ENCODE results near the gene AHNAK2.

Gene AHNAK2

DNA sequence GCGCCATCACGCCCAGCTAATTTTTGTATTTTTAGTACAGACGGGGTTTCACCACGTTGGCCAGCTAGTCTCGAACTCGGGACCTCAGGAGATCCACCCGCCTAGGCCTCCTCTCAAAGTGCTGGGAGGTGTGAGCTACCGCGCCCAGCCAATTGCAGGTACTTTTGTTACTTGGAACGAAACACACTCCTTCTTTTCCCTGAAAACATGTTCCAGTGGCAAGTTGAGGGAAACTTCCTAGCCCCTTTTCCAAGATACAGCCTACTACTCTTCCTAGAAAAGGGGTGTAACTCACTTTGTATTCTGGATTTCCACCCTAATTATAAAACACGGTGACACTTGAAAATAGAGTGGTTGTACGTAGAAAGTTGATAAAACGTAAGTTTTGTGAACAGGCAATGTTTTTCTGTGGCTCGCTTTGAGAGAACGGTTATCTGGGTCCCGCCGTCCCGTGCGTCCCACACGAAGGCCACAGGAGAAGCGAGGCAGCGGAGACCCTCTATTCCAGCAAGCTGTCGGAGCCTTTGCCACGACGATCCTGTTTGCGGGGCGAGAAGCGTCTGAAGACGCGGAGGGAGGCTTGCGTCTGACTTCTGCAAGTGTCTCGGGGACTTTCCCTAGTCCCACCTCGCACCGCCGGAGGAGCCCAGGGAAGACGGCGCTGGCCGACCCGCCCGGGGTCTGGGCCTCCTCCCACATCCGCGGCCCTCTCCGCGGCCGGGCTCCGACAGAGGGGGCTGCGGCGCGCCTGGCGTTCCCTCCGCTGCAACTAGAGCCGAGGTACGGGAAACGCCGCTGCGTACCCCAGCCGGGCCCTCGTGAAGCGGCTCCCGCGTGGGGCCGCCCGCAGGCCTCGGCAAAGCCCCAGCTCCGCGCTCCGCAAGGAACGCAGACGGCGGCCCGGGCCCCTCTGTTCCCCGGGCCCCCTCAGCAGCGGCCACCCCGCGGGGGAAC is 42.0 kb upstream of the AHNAK2 start:
- peak overlapping the region; percentile 85 for H3K27ac ChIP-seq (replicated peaks)
- no peaks in the 10 kb centered on the region for H3K27me3 ChIP-seq (ENCODE audit: insufficient read depth, poor library complexity, severe bottlenecking)
- DNase-seq (ENCODE audit: low read depth in 1 of 2, low spot score in 1 of 2) = peak in 1 of 2 experiments; percentile 43
- TF ChIP-seq SPI1 (IDR thresholded peaks at IDR 0.05; ENCODE audit: borderline replicate concordance, low read depth) (no peak), GABPA (IDR thresholded peaks at IDR 0.05; ENCODE audit: low read depth) (no peak), POLR2AphosphoS5 (IDR thresholded peaks at IDR 0.05; ENCODE audit: low read depth) (no peak)
- TF ChIP-seq, protein P1, sequence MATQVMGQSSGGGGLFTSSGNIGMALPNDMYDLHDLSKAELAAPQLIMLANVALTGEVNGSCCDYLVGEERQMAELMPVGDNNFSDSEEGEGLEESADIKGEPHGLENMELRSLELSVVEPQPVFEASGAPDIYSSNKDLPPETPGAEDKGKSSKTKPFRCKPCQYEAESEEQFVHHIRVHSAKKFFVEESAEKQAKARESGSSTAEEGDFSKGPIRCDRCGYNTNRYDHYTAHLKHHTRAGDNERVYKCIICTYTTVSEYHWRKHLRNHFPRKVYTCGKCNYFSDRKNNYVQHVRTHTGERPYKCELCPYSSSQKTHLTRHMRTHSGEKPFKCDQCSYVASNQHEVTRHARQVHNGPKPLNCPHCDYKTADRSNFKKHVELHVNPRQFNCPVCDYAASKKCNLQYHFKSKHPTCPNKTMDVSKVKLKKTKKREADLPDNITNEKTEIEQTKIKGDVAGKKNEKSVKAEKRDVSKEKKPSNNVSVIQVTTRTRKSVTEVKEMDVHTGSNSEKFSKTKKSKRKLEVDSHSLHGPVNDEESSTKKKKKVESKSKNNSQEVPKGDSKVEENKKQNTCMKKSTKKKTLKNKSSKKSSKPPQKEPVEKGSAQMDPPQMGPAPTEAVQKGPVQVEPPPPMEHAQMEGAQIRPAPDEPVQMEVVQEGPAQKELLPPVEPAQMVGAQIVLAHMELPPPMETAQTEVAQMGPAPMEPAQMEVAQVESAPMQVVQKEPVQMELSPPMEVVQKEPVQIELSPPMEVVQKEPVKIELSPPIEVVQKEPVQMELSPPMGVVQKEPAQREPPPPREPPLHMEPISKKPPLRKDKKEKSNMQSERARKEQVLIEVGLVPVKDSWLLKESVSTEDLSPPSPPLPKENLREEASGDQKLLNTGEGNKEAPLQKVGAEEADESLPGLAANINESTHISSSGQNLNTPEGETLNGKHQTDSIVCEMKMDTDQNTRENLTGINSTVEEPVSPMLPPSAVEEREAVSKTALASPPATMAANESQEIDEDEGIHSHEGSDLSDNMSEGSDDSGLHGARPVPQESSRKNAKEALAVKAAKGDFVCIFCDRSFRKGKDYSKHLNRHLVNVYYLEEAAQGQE (IDR thresholded peaks at IDR 0.05; ENCODE audit: insufficient replicate concordance, low read depth) = no peak
- TF ChIP-seq, protein P2, sequence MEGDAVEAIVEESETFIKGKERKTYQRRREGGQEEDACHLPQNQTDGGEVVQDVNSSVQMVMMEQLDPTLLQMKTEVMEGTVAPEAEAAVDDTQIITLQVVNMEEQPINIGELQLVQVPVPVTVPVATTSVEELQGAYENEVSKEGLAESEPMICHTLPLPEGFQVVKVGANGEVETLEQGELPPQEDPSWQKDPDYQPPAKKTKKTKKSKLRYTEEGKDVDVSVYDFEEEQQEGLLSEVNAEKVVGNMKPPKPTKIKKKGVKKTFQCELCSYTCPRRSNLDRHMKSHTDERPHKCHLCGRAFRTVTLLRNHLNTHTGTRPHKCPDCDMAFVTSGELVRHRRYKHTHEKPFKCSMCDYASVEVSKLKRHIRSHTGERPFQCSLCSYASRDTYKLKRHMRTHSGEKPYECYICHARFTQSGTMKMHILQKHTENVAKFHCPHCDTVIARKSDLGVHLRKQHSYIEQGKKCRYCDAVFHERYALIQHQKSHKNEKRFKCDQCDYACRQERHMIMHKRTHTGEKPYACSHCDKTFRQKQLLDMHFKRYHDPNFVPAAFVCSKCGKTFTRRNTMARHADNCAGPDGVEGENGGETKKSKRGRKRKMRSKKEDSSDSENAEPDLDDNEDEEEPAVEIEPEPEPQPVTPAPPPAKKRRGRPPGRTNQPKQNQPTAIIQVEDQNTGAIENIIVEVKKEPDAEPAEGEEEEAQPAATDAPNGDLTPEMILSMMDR (IDR thresholded peaks at IDR 0.05; ENCODE audit: insufficient read depth, low read length) = no peak
- peak overlapping the region; percentile 77 for H3K4me3 ChIP-seq (replicated peaks; ENCODE audit: insufficient read depth, low read length)

DNA sequence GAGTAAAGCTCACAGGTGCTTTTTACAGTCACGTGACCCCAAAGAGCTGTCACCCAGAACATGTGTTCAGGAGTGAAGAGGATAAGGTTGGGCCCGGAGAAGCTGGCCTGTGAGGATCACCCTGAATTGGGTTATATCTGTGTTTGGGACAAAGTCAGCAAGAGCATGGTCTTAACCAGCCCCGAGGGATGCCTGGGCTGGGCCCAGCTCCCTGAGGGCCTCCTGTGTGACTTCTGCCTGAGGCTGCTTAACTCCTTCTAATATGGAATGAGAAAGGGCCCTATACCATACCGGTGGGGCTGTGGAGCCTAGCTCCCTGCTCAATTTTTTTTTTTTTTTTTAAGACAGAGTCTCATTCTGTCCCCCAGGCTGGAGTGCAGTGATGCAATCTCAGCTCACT is 40.2 kb upstream of the AHNAK2 start:
- H3K4me3 ChIP-seq (replicated peaks; ENCODE audit: insufficient read depth, low read length) = peak overlapping the region; percentile 0; the same call in 1 of the 2 replicates
- no peaks in the 10 kb centered on the region for H3K27me3 ChIP-seq (ENCODE audit: insufficient read depth, poor library complexity, severe bottlenecking)
- H3K27ac ChIP-seq (replicated peaks) = no peak overlapping the region
- no peak for DNase-seq (ENCODE audit: low read depth in 1 of 2, low spot score in 1 of 2)
- TF ChIP-seq, protein P1 (IDR thresholded peaks at IDR 0.05; ENCODE audit: insufficient replicate concordance, low read depth) = no peak
- TF ChIP-seq, protein P2 (IDR thresholded peaks at IDR 0.05; ENCODE audit: insufficient read depth, low read length) = no peak
- TF ChIP-seq SPI1 (IDR thresholded peaks at IDR 0.05; ENCODE audit: borderline replicate concordance, low read depth) (no peak), GABPA (IDR thresholded peaks at IDR 0.05; ENCODE audit: low read depth) (no peak), POLR2AphosphoS5 (IDR thresholded peaks at IDR 0.05; ENCODE audit: low read depth) (no peak)

DNA sequence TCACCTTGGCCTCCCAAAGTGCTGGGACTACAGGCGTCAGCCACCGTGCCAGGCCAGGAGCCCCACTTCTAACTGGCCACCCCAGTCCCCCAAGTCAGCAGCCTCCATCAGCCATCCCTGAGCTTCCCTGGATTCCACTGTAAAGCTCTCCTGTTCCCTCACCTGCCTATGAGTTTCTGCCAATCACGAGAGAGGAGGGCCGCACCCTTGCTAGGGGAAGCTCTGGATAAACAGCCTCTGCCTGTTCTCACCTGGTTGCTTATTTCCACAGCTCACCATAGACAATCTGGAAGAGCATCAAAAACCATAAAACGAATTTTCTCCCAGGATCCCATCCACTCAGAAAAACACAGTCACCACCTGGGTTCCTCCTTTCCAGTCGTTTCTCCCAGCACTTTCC is 37.7 kb upstream of the AHNAK2 start:
- no peak overlapping the region for H3K4me3 ChIP-seq (replicated peaks; ENCODE audit: insufficient read depth, low read length)
- TF ChIP-seq, protein P1 (IDR thresholded peaks at IDR 0.05; ENCODE audit: insufficient replicate concordance, low read depth) = no peak
- no peak for TF ChIP-seq GABPA (IDR thresholded peaks at IDR 0.05; ENCODE audit: low read depth)
- no peak for TF ChIP-seq POLR2AphosphoS5 (IDR thresholded peaks at IDR 0.05; ENCODE audit: low read depth)
- TF ChIP-seq SPI1 (IDR thresholded peaks at IDR 0.05; ENCODE audit: borderline replicate concordance, low read depth) = no peak
- TF ChIP-seq, protein P2 (IDR thresholded peaks at IDR 0.05; ENCODE audit: insufficient read depth, low read length) = no peak
- H3K27me3 ChIP-seq (ENCODE audit: insufficient read depth, poor library complexity, severe bottlenecking) = no peaks in the 10 kb centered on the region
- no peak overlapping the region for H3K27ac ChIP-seq (replicated peaks)
- no peak for DNase-seq (ENCODE audit: low read depth in 1 of 2, low spot score in 1 of 2)

Measured in HL-60 (cell line).